IMR-90 (cell line): ENCODE measurements around the gene AVPR1A. TPM values are rescaled to one million over a fixed set of nuclear protein-coding genes. Genes with fewer than 3 reads are reported as not detected.

Experiments
- ATAC-seq: fragments of 200-7000 bp; cut with Tn5 transposase; 2 replicates; pipeline ENCODE4 v1.9.1; 2020; ENCODE audit warnings: low read depth, mild to moderate bottlenecking, moderate library complexity
- BruUV-seq: library from RNA; stranded (reverse); fragments of 400-500 nt; replicated peaks from 2 replicates; lab custom pipeline; 2021; lab: Mats Ljungman, UMichigan
- CTCF ChIA-PET: fragments of 300-600 bp; formaldehyde crosslinking; extraction: SDS; loops from one replicate; lab custom pipeline; 2021; ENCODE audit warnings: antibody characterized with exemption; lab: Yijun Ruan, JAX
- POLR2A ChIA-PET: fragments of 300-600 bp; sonication (Branson Sonifier 250); formaldehyde crosslinking; loops from one replicate; lab custom pipeline; 2022; ENCODE audit warnings: antibody characterized with exemption; ENCODE audit not compliant: unreplicated experiment; lab: Charles Lee
- DNase-seq: peaks from one replicate; pipeline ENCODE4 v3.0.0; 2013
- H2AFZ ChIP-seq: replicated peaks from 2 replicates; pipeline ENCODE3; 2013; ENCODE audit warnings: low read length, mild to moderate bottlenecking; ENCODE audit not compliant: poor library complexity
- H2AK5ac ChIP-seq: 2 replicates; pipeline ENCODE4 v1.6.1; 2013; ENCODE audit warnings: low read depth, low read length, inconsistent platforms
- H2AK9ac ChIP-seq: replicated peaks from 2 replicates; pipeline ENCODE3; 2013; ENCODE audit warnings: mild to moderate bottlenecking, low read depth, low read length, moderate library complexity; ENCODE audit not compliant: poor library complexity
- H2BK120ac ChIP-seq: 2 replicates; pipeline ENCODE4 v1.6.1; 2013; ENCODE audit warnings: low read depth, low read length, inconsistent platforms
- H2BK15ac ChIP-seq: 3 replicates; pipeline ENCODE4 v1.6.1; 2013; ENCODE audit warnings: low read depth, low read length, inconsistent platforms
- H2BK20ac ChIP-seq: 2 replicates; pipeline ENCODE4 v1.6.1; 2013; ENCODE audit warnings: low read depth, mild to moderate bottlenecking, inconsistent platforms, low read length, moderate library complexity
- H2BK5ac ChIP-seq: 2 replicates; pipeline ENCODE4 v1.6.1; 2013; ENCODE audit warnings: mild to moderate bottlenecking, low read depth, low read length, inconsistent platforms; ENCODE audit not compliant: poor library complexity, severe bottlenecking
- H3K14ac ChIP-seq: replicated peaks from 2 replicates; pipeline ENCODE4 v1.6.1; 2013; ENCODE audit warnings: low read depth, low read length, inconsistent platforms
- H3K18ac ChIP-seq: 2 replicates; pipeline ENCODE4 v1.6.1; 2013; ENCODE audit warnings: low read depth, low read length, control low read depth
- H3K23ac ChIP-seq: 2 replicates; pipeline ENCODE4 v1.6.1; 2013; ENCODE audit warnings: low read depth, low read length, inconsistent platforms
- H3K27ac ChIP-seq: 2 replicates; pipeline ENCODE4 v1.5.1; 2013; ENCODE audit warnings: mild to moderate bottlenecking, control low read depth, low read length; ENCODE audit not compliant: insufficient read depth
- H3K27me3 ChIP-seq: 2 replicates; pipeline ENCODE4 v1.6.1; 2013; ENCODE audit warnings: low read length; ENCODE audit not compliant: control insufficient read depth, insufficient read depth
- H3K36me3 ChIP-seq: 2 replicates; pipeline ENCODE4 v1.6.1; 2013; ENCODE audit warnings: low read length, mixed read lengths; ENCODE audit not compliant: control insufficient read depth, insufficient read depth
- H3K4ac ChIP-seq: 2 replicates; pipeline ENCODE4 v1.6.1; 2013; ENCODE audit warnings: low read depth, low read length, inconsistent platforms
- H3K4me1 ChIP-seq: 2 replicates; pipeline ENCODE4 v1.6.1; 2013; ENCODE audit warnings: low read length, mixed read lengths; ENCODE audit not compliant: control insufficient read depth, insufficient read depth
- H3K4me2 ChIP-seq: 2 replicates; pipeline ENCODE4 v1.6.1; 2013; ENCODE audit warnings: low read depth, mild to moderate bottlenecking, control low read depth, low read length, moderate library complexity
- H3K4me3 ChIP-seq: 2 replicates; pipeline ENCODE4 v1.5.1; 2013; ENCODE audit warnings: low read depth, mild to moderate bottlenecking, control low read depth, low read length, moderate library complexity; ENCODE audit not compliant: insufficient read depth
- H3K56ac ChIP-seq: 2 replicates; pipeline ENCODE4 v1.6.1; 2013; ENCODE audit warnings: low read length, inconsistent platforms; ENCODE audit not compliant: insufficient read depth; ENCODE audit errors: extremely low read depth
- H3K79me1 ChIP-seq, 2 experiments: 2 replicates each; pipeline ENCODE4 v1.6.1; 2013; ENCODE audit warnings: low read length in 2 of 2, inconsistent platforms in 1 of 2, low read depth in 1 of 2
- H3K9ac ChIP-seq: 2 replicates; pipeline ENCODE4 v1.6.1; 2013; ENCODE audit warnings: low read depth, low read length, control low read depth
- H3K9me1 ChIP-seq: 2 replicates; pipeline ENCODE4 v1.6.1; 2013; ENCODE audit warnings: low read length, inconsistent platforms; ENCODE audit not compliant: insufficient read depth
- H3K9me3 ChIP-seq: 2 replicates; pipeline ENCODE4 v1.6.1; 2013; ENCODE audit warnings: low read length; ENCODE audit not compliant: control insufficient read depth, insufficient read depth
- H4K20me1 ChIP-seq: 2 replicates; pipeline ENCODE4 v1.6.1; 2013; ENCODE audit warnings: low read length, inconsistent platforms; ENCODE audit not compliant: insufficient read depth
- H4K5ac ChIP-seq: 2 replicates; pipeline ENCODE4 v1.6.1; 2013; ENCODE audit warnings: mild to moderate bottlenecking, low read depth, low read length, control low read depth
- H4K8ac ChIP-seq, 2 experiments: 2 replicates each; pipeline ENCODE4 v1.6.1; 2013; ENCODE audit warnings: low read depth in 2 of 2, low read length in 2 of 2, control low read depth in 1 of 2, inconsistent platforms in 1 of 2
- H4K91ac ChIP-seq: 2 replicates; pipeline ENCODE4 v1.6.1; 2013; ENCODE audit warnings: low read depth, low read length, inconsistent platforms; ENCODE audit not compliant: insufficient read depth
- CEBPB ChIP-seq: IDR thresholded peaks from 2 replicates; pipeline ENCODE4 v1.6.1; 2012; ENCODE audit warnings: low read depth, low read length, improper control_type of control experiment
- CHD1 ChIP-seq: IDR thresholded peaks from 2 replicates; pipeline ENCODE4 v1.6.1; 2012; ENCODE audit warnings: low read depth, low read length, improper control_type of control experiment
- MXI1 ChIP-seq: IDR thresholded peaks from 2 replicates; pipeline ENCODE4 v1.6.1; 2012; ENCODE audit warnings: low read depth, mild to moderate bottlenecking, low read length, moderate library complexity, borderline replicate concordance
- NFE2L2 ChIP-seq: fragments of 150-350 bp; IDR thresholded peaks from 2 replicates; pipeline ENCODE4 v1.6.1; 2016; ENCODE audit warnings: low read depth, mild to moderate bottlenecking, low read length
- POLR2A ChIP-seq: IDR thresholded peaks from 2 replicates; pipeline ENCODE4 v1.6.1; 2012; ENCODE audit warnings: mild to moderate bottlenecking, low read depth, low read length
- RFX5 ChIP-seq: IDR thresholded peaks from 2 replicates; pipeline ENCODE4 v1.8.0; 2012; ENCODE audit warnings: low read depth, mild to moderate bottlenecking, low read length, moderate library complexity
- SMC3 ChIP-seq: fragments of 150-350 bp; IDR thresholded peaks from 2 replicates; pipeline ENCODE4 v1.6.1; 2016; ENCODE audit warnings: low read depth, mild to moderate bottlenecking, antibody characterized with exemption, low read length, moderate library complexity
- WGBS, 2 experiments: methylation state at CpG; one replicate each; pipeline versions ENCODE4 v1.1.5 to v1.1.7; 2013; ENCODE audit warnings: missing lambda C conversion rate in 2 of 2; ENCODE audit not compliant: insufficient read length in 1 of 2; ENCODE audit errors: extremely low coverage in 2 of 2; 5-methylcytosine and 5-hydroxymethylcytosine counted together
- dilution Hi-C: fragments of 300-500 bp; cut with HindIII; formaldehyde crosslinking; loops from one replicate; pipeline ENCODE4 v1.14.3; 2018; ENCODE audit warnings: low sequenced_read_pairs; ENCODE audit not compliant: unreplicated experiment
- in situ Hi-C: fragments of 300-500 bp; cut with MboI; formaldehyde crosslinking; loops from 3 replicates; pipeline ENCODE4 v1.14.3; 2019; ENCODE audit warnings: low sequenced_read_pairs, inconsistent platforms, mixed read lengths
- intact Hi-C: fragments of 100-400 bp; cut with micrococcal nuclease; formaldehyde crosslinking; loops from 2 replicates; pipeline ENCODE4 v1.10.0; 2022
- polyA plus RNA-seq, 3 experiments: library from polyadenylated mRNA; depleted of rRNA; stranded (reverse); fragments of >200 nt; gene quantifications; 2 replicates each; pipeline ENCODE4 v1.2.3, GENCODE V29; 2012; ENCODE audit warnings: low replicate concordance in 1 of 3
- total RNA-seq: library from RNA; depleted of rRNA; stranded (reverse); fragments of >200 nt; gene quantifications from 2 replicates; pipeline ENCODE4 v1.2.3, GENCODE V29; 2012

AVPR1A gene
- total and polyA plus RNA-seq, 2 of the 4 experiments (the other 2 are of a cell fraction), result not detected

DNA sequence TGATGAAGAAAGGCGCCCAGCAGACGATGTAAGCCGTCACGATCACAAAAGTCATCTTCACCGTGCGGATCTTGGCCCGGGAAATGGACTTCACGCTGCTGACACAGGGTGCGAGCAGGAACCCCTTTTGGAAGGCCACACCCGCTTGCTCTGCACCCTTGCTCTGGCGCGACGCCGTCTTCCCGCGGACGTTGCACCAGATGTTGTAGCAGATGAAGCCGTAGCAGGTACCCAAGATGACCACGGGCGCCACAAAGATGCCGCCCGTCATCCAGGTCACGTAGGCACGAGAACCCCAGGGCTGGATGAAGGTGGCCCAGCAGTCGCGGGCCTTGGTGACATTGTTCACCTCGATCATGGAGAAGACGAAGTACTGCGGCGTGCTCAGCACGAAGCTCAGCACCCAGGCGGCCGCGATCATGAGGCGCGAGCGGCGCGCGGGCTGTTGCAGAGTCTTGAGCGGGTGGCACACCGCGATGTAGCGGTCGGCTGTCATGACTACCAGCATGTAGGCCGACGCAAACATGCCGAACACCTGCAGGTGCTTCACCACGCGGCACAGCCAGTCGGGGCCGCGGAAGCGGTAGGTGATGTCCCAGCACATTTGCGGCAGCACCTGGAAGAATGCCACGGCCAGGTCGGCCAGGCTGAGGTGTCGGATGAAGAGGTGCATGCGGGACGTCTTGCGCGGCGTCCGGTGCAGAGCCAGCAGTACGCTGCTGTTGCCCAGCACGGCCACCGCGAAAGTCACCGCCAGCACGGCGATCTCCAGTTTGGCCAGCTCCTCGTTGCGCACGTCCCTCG lies 890 bp downstream of the AVPR1A start:
- no peaks in the 10 kb centered on the region for H3K4me1 ChIP-seq
- no peaks in the 10 kb centered on the region for H4K20me1 ChIP-seq
- H2BK5ac ChIP-seq, result no peak overlapping the region
- ATAC-seq (no peak), DNase-seq (no peak)
- H3K56ac ChIP-seq, result no peak overlapping the region
- peaks cover 27% of the 10 kb centered on the region for H3K27me3 ChIP-seq
- H3K27ac ChIP-seq, result no peak overlapping the region
- H3K4ac ChIP-seq, result no peak overlapping the region
- no peak overlapping the region for H3K14ac ChIP-seq
- BruUV-seq, result no TSS peak
- peaks cover 5% of the 10 kb centered on the region for H3K9me3 ChIP-seq
- H4K5ac ChIP-seq, result no peak overlapping the region
- WGBS, 2 experiments, result 4% methylated on average over 42 of the region's 75 CpGs; no CpG with 5 or more reads in 1 of the 2 experiments
- H4K91ac ChIP-seq, result no peak overlapping the region
- no peak overlapping the region for H2AK5ac ChIP-seq
- no peak overlapping the region for H2BK15ac ChIP-seq
- no peak overlapping the region for H3K4me3 ChIP-seq
- no peak overlapping the region for H3K23ac ChIP-seq
- in situ Hi-C loops (no loop called here), dilution Hi-C loops (no loop called here), intact Hi-C loops (no loop called here)
- no peak overlapping the region for H4K8ac ChIP-seq
- ChIA-PET POLR2A (no interaction called here), CTCF (interaction anchor here (1.3 kb wide), 1 partner anchor 16 kb away, joined by 5 read pairs; no protein-coding TSS in a partner anchor)
- no peak overlapping the region for H2BK120ac ChIP-seq
- no peak overlapping the region for H3K9ac ChIP-seq
- H3K18ac ChIP-seq, result no peak overlapping the region
- H3K36me3 ChIP-seq, result no peaks in the 10 kb centered on the region
- H2BK20ac ChIP-seq, result no peak overlapping the region
- no peaks in the 10 kb centered on the region for H3K9me1 ChIP-seq
- H2AFZ ChIP-seq, result peak overlapping the region; percentile 34
- H2AK9ac ChIP-seq, result peak overlapping the region; percentile 51
- H3K79me1 ChIP-seq, result no peaks in the 10 kb centered on the region
- TF ChIP-seq NFE2L2 (no peak), SMC3 (no peak), RFX5 (no peak), CHD1 (no peak), CEBPB (no peak), MXI1 (no peak), POLR2A (no peak)
- no peak overlapping the region for H3K4me2 ChIP-seq
